K562 (cell line): ENCODE data around the gene PRPF38A.

Experiments
- ARID2 ChIP-seq: fragments of 450-650 bp; IDR thresholded peaks from 2 replicates; pipeline ENCODE4 v1.6.1; 2017; ENCODE audit warnings: antibody characterized with exemption, mild to moderate bottlenecking
- EP300 ChIP-seq: IDR thresholded peaks from 2 replicates; pipeline ENCODE4 v1.6.1; 2012; ENCODE audit warnings: low read length, improper control_type of control experiment
- ETS2 ChIP-seq: IDR thresholded peaks from 2 replicates; pipeline ENCODE4 v1.6.1; 2016; ENCODE audit warnings: borderline replicate concordance, missing genetic modification characterization, mild to moderate bottlenecking, moderate library complexity, missing compliant biosample characterization; ENCODE audit not compliant: poor library complexity, severe bottlenecking
- HNRNPH1 ChIP-seq: fragments of 200-400 bp; formaldehyde crosslinking; optimal IDR thresholded peaks from 2 replicates; pipeline ENCODE3; 2017; ENCODE audit warnings: low read depth, mild to moderate bottlenecking, low read length, moderate library complexity
- RCOR1 ChIP-seq, 2 experiments: IDR thresholded peaks; 2 replicates each; pipeline ENCODE4 v1.6.1; 2012; ENCODE audit warnings: low read depth in 2 of 2, low read length in 2 of 2, borderline replicate concordance in 1 of 2, improper control_type of control experiment in 1 of 2
- SP2 ChIP-seq: IDR thresholded peaks from 2 replicates; pipeline ENCODE4 v1.6.1; 2011; ENCODE audit warnings: mild to moderate bottlenecking, low read depth, low read length, moderate library complexity; ENCODE audit not compliant: poor library complexity, severe bottlenecking; ENCODE audit errors: extremely low read depth
- ZBTB1 ChIP-seq: sonication (generic); formaldehyde crosslinking; IDR thresholded peaks from 2 replicates; pipeline ENCODE4 v1.8.1; 2023; ENCODE audit warnings: missing genetic modification reagents, low read depth, mild to moderate bottlenecking, borderline replicate concordance
- ZFPM2 ChIP-seq: fragments of 250-450 bp; sonication (Bioruptor Pico); IDR thresholded peaks from 2 replicates; pipeline ENCODE4 v1.5.1; 2022; ENCODE audit warnings: mild to moderate bottlenecking
- ZNF274 ChIP-seq: IDR thresholded peaks from 2 replicates; pipeline ENCODE4 v1.6.1; 2011; ENCODE audit warnings: low read depth, mild to moderate bottlenecking, low read length, moderate library complexity, borderline replicate concordance
- TF ChIP-seq, protein P1 (sequence below), 3 experiments: IDR thresholded peaks in 2 of 3; conservative IDR thresholded peaks in 1 of 3; 2 replicates each; pipeline ENCODE4 v1.5.1; 2011 to 2012; ENCODE audit warnings: low read length in 3 of 3, mild to moderate bottlenecking in 3 of 3, control low read depth in 2 of 3, improper control_type of control experiment in 1 of 3, inconsistent platforms in 1 of 3, low read depth in 1 of 3, mixed read lengths in 1 of 3, moderate library complexity in 1 of 3; ENCODE audit not compliant: insufficient read depth in 2 of 3
- TF ChIP-seq, protein P2 (sequence below), 2 experiments: fragments of 200-800 bp in 1 of 2; sonication (Bioruptor generic) in 1 of 2; sonication (generic) in 1 of 2; formaldehyde crosslinking in 1 of 2; IDR thresholded peaks in 1 of 2; conservative IDR thresholded peaks in 1 of 2; 2 replicates each; pipeline versions ENCODE4 v1.5.0 to v1.6.1; 2016 to 2020; ENCODE audit warnings: missing compliant biosample characterization in 1 of 2, missing genetic modification characterization in 1 of 2, missing genetic modification reagents in 1 of 2
- TF ChIP-seq, protein P3 (sequence below): fragments of 250-450 bp; sonication (Bioruptor Pico); IDR thresholded peaks from 2 replicates; pipeline ENCODE4 v1.5.0; 2021
- TF ChIP-seq, protein P4 (sequence below): fragments of 150-350 bp; conservative IDR thresholded peaks from 2 replicates; pipeline ENCODE4 v1.6.1; 2014; ENCODE audit warnings: low read length

DNA sequence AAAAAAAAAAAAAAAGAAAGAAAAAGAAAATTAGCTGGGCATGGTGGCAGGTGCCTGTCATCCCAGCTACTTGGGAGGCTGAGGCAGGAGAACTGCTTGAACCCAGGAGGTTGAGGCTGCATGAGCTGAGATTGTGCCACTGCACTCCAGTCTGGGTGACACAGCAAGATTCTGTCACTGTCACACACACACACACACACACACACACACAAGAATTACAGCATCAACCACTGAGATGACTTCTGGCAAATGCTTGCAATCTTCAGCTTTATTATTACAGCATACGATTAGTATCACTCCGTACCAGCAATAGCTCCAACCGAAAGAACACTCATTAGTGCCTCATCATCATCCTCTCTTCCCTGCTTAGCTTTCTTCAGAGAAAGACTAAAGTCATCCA, 4.8 kb upstream of the PRPF38A start:
- no peak for TF ChIP-seq ZBTB1
- no peak for TF ChIP-seq EP300
- no peak for TF ChIP-seq RCOR1 (IDR thresholded peaks at IDR 0.05; ENCODE audit: borderline replicate concordance in 1 of 2, low read depth in 2 of 2, low read length in 2 of 2)
- TF ChIP-seq, protein P1, sequence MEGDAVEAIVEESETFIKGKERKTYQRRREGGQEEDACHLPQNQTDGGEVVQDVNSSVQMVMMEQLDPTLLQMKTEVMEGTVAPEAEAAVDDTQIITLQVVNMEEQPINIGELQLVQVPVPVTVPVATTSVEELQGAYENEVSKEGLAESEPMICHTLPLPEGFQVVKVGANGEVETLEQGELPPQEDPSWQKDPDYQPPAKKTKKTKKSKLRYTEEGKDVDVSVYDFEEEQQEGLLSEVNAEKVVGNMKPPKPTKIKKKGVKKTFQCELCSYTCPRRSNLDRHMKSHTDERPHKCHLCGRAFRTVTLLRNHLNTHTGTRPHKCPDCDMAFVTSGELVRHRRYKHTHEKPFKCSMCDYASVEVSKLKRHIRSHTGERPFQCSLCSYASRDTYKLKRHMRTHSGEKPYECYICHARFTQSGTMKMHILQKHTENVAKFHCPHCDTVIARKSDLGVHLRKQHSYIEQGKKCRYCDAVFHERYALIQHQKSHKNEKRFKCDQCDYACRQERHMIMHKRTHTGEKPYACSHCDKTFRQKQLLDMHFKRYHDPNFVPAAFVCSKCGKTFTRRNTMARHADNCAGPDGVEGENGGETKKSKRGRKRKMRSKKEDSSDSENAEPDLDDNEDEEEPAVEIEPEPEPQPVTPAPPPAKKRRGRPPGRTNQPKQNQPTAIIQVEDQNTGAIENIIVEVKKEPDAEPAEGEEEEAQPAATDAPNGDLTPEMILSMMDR (IDR thresholded peaks at IDR 0.05 in 2 of 3, conservative IDR thresholded peaks at IDR 0.05 in 1 of 3; ENCODE audit: insufficient read depth in 2 of 3, low read depth in 1 of 3, low read length in 3 of 3) = no peak
- TF ChIP-seq ZNF274 = no peak
- TF ChIP-seq, protein P2, sequence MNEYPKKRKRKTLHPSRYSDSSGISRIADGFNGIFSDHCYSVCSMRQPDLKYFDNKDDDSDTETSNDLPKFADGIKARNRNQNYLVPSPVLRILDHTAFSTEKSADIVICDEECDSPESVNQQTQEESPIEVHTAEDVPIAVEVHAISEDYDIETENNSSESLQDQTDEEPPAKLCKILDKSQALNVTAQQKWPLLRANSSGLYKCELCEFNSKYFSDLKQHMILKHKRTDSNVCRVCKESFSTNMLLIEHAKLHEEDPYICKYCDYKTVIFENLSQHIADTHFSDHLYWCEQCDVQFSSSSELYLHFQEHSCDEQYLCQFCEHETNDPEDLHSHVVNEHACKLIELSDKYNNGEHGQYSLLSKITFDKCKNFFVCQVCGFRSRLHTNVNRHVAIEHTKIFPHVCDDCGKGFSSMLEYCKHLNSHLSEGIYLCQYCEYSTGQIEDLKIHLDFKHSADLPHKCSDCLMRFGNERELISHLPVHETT (CRISPR knock-in tag; conservative IDR thresholded peaks at IDR 0.05 in 1 of 2, IDR thresholded peaks at IDR 0.05 in 1 of 2) = no peak
- TF ChIP-seq HNRNPH1 = no peak
- TF ChIP-seq, protein P3, sequence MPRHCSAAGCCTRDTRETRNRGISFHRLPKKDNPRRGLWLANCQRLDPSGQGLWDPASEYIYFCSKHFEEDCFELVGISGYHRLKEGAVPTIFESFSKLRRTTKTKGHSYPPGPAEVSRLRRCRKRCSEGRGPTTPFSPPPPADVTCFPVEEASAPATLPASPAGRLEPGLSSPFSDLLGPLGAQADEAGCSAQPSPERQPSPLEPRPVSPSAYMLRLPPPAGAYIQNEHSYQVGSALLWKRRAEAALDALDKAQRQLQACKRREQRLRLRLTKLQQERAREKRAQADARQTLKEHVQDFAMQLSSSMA = no peak
- TF ChIP-seq ZFPM2 = no peak
- TF ChIP-seq ARID2 = no peak
- TF ChIP-seq, protein P4, sequence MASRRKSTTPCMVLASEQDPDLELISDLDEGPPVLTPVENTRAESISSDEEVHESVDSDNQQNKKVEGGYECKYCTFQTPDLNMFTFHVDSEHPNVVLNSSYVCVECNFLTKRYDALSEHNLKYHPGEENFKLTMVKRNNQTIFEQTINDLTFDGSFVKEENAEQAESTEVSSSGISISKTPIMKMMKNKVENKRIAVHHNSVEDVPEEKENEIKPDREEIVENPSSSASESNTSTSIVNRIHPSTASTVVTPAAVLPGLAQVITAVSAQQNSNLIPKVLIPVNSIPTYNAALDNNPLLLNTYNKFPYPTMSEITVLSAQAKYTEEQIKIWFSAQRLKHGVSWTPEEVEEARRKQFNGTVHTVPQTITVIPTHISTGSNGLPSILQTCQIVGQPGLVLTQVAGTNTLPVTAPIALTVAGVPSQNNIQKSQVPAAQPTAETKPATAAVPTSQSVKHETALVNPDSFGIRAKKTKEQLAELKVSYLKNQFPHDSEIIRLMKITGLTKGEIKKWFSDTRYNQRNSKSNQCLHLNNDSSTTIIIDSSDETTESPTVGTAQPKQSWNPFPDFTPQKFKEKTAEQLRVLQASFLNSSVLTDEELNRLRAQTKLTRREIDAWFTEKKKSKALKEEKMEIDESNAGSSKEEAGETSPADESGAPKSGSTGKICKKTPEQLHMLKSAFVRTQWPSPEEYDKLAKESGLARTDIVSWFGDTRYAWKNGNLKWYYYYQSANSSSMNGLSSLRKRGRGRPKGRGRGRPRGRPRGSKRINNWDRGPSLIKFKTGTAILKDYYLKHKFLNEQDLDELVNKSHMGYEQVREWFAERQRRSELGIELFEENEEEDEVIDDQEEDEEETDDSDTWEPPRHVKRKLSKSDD = no peak
- no peak for TF ChIP-seq SP2
- TF ChIP-seq ETS2 (tag) = no peak
